ENCODE data around the gene SYNJ2. TPM values are rescaled to one million over a fixed set of nuclear protein-coding genes. Genes with fewer than 3 reads are reported as not detected.
"Not testable (repeated sequence)": the region's sequence is repeated elsewhere in the genome, so short reads cannot be mapped to it uniquely, and the experiment has no call there.

Gene SYNJ2
- total RNA-seq, 1 donor from 2014 or later: 6.5 TPM

DNA sequence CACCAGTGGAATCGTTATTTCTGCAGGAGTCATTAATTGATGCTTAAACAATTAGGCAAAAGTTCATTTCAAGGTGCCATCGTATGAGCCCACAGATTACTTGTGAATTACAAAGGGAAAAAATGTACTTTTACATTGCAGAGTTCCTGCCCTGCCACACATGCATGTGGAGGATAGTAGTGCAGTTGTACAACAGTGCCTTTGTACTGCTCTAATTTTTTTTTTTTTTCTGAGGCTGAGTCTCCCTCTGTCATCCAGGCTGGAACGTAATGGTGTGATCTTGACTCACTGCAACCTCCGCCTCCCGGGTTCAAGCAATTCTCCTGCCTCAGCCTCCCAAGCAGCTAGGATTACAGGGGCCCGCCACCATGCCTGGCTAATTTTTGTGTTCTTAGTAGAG lies 26.0 kb upstream of the SYNJ2 start:
- no peak for FAIRE-seq
- DNase-seq (ENCODE audit: low spot score in 2 of 2): no peak

DNA sequence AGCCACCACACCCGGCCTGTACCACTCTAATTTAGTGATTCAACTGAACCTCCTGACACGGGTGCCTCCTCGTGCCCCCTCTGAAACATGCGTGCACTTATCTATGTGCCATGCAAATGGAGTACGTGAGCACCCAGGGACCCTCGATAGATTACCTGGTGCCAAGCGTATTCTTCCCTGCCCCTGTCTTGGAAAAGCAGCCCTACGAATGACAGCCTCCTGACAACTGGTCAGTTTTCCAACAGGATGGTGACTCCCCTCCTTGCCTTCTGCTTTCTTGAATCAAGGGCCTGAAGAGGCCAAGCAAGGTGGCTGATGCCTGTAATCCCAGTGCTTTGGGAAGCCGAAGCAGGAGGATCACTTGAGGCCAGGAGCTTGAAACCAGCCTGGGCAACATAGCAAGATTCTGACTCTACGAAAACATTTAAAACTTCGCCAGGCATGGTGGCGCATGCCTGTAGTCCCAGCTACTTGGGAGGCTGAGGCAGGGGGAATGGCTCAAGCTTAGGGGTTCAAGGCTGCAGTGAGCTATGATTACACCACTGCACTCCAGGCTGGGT lies 25.4 kb upstream of the SYNJ2 start:
- DNase-seq (ENCODE audit: low spot score in 2 of 2) (no peak), FAIRE-seq (no peak)

DNA sequence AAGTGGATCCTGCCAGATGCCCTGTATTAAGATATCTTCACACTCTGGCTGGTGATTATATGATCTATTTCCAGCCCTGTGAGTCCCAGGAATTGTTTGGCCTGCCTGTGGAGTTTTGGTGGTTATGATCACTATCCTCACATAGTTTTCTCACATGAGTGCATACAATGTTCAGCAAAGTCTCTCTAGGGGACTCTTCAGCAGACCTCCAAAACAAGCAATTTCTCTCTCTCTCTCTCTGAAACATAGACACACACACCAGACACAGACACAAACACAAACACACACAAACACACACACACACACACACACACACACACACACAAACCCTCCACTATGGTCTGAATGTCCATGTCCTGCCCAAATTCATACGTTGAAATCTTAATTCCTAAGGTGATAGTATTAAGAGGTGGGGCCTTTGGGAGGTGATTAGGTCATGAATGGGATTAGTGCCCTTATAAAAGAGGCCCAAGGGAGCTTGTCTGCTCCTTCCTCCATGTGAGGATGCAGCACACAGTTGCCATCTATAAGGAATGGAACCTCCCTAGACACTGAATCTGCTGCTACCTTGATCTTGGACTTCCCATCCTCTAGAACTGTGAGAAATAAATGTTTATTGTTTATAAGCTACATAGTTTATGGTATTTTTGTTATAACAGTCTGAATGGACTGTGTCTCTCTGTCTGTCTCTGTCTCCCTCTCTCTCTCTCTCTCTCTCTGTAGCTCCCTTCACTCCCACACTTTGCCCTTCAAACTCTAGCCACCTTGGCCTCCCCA lies 22.0 kb upstream of the SYNJ2 start:
- FAIRE-seq: no peak
- no peak for DNase-seq (ENCODE audit: low spot score in 2 of 2)

DNA sequence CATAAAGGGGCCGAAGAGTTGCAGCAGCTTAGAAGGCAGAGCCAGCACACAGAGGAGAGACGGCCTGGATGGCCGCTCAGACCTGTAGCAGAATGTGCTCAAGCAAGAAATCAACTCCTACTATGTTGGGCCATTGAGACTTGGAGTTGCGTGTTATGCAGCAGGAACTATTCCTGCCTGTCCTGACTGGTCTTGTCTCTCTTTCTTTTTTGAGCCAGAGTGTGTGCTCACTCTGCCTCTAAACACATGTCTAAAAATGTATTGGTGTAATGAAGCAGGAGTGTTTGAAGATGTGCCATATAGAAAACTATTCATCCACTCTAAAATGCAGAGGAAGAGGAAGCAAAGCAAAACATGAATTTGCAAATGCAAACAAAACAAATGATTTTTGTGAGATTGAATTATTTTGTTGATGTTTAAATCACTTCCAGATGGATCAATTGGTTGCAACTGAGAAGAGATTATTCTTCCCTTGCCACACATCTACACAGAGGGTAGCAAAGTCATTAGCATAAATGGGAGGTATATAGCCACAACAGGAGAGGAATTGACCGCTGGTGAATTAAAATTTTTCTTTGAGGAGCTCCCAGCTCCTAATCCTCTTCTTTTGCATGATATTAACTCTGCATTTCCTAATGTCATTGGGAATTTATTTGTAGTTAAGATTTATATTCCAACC lies 20.4 kb upstream of the SYNJ2 start:
- no peak for DNase-seq (ENCODE audit: low spot score in 2 of 2)
- no peak for FAIRE-seq

DNA sequence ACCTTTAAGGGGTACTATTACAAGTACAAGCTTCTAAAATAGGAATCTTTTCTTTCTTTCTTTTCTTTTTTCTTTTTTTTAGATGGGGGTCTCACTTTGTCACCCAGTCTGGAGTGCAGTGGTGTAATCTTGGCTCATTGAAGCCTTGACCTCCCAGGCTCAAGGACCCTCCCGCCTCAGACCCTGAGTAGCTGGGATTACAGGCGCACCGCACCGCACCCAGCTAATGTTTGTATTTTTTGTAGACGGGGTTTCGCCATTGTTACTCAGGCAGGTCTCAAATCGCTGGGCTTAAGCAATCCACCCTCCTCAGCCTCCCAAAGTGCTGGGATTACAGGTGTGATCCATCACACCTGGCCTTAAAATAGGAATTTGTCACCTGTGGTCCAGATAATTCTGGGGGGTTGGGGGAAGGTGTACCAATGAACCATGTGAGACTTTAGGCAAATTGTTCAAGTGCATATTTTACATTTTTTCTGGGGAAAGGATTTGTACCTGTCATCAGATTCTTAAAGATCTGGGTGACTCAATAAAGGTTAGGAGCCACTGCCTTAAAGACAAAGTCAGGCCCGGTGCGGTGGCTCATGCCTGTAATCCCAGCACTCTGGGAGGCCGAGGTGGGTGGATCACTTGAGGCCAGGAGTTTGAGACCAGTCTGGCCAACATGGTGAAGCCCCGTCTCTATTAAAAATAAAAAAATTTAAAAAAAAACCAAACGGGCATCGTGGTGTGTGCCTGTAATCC lies 19.7 kb upstream of the SYNJ2 start:
- no peak for FAIRE-seq

DNA sequence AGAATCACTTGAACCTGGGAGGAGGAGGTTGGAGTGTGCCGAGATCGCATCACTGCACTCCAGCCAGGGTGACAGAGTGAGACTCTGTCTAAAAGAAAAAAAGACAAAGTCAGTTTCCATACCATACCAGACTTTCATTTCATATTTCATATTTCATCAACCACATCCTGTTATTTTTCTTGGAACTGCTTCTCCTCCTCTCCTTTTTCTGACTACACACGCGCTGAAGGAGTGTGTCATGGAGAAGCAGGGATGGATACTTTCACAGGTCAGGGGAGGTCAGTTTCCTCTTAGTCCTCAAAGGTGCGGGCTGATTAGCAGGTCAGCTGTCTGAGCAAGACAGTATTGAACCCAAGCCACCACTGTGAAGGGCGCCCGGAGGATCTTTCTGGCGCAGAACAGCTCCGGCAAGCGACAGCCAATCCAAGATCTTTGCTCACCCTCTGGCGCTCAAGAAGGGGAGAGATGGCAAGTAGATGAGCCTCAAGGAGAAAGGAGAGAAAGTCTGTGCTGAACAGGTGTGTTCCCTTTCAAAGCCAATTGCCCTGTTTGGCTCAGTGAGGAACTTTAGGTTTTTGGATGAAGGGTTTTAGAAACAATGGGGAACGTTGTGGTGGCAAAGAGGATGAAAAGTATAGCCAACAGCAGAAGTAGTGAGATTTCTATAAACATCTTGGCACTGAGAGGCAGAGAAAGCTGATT lies 18.9 kb upstream of the SYNJ2 start:
- FAIRE-seq (no peak), DNase-seq (ENCODE audit: low spot score in 2 of 2) (no peak)

More for the DNA sequence above, 19.7 kb upstream of the SYNJ2 start:
- no peak for DNase-seq (ENCODE audit: low spot score in 2 of 2)

DNA sequence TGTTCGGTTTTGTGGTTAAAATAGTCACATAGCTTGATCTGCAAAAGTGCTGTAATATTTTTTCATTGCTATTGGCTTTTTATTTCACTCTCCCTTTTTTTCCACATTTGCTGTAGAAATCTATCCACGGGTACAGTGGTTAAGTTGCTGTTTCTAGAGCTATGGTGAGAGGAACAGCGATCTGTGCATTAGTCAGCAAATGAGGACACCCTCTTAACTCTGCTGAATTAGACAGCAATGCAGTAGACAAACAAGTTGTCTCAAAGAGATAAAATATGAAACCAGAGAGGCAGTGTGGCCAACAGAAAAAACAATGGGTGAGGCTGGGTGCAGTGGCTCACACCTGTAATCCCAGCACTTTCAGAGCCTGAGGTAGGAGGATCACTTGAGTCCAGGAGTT lies 17.6 kb upstream of the SYNJ2 start:
- no peak for DNase-seq (ENCODE audit: low spot score in 2 of 2)
- FAIRE-seq: no peak

DNA sequence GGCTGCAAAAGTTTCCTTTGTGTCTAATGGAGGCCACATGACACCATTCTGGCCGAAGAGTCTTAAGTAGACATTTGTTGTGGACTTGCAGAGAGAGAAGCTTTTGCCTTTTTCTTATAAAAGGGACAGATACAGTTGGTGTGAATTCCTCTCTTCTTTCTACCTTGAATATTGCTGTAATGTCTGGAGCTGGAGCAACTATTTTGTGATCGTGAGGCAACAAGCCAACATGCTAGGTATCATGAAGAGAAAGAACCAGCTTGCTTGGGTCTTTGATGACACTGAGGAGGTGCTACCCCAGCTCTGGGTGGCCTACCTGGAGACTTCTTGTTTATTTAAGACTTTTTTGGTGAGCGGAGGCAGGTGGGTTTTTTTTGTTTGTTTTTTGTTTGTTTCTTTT lies 16.3 kb upstream of the SYNJ2 start:
- DNase-seq (ENCODE audit: low spot score in 2 of 2) (no peak), FAIRE-seq (no peak)

DNA sequence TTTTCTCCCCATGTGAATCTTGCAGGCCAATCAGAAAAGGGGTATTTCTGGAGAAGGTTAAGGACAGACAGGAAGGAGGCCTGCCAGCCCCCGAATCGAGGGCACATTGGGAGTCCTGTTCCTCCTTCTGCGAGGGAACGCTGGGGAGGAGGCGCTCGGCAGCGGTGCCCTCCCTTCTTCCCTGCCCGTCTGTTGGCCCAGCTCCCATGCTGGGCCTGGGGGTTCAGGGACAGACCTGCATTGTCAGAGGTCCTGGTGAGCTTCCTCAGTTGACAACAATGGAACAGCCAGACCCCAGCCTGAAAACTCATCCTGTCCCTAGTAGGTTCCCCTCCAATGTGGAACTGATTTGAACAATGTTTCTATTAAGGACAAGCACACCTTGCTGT lies 15.1 kb upstream of the SYNJ2 start:
- FAIRE-seq (no peak), DNase-seq (ENCODE audit: low spot score in 2 of 2) (no peak)

DNA sequence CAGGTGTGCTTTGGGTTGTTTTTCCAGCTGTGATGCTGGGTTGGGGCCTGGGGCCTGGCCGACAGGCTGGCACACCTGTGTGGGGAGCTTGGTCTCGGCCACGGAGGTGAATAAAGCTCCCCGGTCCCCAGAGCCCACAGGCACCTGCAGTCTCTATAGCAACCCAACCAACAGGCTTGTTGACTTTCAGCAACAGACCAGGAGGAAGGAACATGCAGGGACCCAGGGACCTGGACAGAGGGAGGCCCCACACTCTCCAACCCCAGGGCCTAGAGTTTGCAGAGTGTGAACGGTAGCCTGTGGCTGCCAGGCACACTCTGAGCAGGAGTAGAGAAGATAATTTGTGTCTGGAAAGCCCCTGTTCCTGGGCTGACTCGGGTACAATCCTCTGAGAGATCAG lies 14.6 kb upstream of the SYNJ2 start:
- DNase-seq (ENCODE audit: low spot score in 2 of 2) (no peak), FAIRE-seq (no peak)

DNA sequence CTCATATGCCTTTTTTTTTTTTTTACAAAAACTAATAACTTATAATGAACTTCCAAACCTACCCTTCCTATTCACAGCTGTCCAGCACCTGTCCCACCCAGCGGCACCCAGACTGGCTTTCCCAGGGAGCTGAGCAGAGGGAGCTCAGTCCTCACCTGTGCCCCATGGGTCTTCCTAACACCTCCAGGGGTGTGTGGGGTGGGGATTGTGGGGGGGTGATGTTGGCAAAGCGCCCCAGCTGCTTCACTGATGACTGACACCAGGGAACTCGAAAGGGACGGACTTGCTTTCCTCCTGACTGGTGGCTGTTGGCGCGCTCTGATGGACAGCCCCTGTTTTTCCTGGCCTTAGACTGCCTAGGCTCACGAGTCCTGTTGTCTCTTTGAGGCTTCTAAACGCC lies 14.2 kb upstream of the SYNJ2 start:
- DNase-seq (ENCODE audit: low spot score in 2 of 2) (no peak), FAIRE-seq (no peak)

DNA sequence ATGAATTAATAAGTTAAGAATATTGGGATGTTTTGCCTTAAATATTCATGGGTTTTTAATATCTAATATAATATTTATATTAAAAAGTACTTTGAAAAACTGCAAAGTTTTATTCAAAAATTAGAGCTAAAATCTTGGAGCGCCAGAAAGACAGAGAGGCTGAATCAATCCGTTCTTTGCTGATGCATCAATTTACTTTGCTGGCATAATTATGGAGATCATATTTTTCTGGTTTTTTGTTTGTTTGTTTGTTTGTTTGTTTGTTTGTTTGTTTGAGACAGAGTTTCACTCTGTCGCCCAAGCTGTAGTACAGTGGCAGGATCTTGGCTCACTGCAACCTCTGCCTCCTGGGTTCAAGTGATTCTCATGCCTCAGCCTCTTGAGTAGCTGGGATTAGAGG lies 9.5 kb upstream of the SYNJ2 start:
- FAIRE-seq; DNase-seq (ENCODE audit: low spot score in 2 of 2): not testable (repeated sequence)

DNA sequence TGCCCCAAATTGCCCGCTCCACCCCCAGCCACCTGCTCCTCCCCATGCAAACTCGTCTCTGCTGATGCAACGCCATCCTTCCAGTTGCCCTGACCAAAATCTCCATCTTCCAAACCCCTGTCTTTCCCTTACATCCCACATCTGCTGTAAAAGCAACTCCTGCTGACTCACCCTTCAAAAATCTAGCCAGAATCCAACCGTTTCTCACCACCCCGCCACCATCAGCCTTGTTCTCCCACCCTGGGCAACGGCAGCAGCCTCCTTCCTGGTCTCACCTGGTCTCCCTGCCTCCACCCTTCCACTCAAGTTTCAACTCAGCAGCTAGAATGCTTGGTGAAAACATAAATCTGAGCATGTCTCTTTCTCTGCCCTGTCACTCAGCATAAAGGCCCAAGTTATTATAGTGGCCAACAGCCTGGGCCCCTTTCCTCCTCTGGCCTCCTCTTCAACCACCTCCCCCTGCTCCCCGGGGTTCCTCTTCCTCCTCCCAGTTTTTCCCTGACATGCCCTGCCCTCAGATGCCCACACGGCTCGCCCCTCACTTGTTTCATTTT lies 7.2 kb upstream of the SYNJ2 start:
- DNase-seq (ENCODE audit: low spot score in 2 of 2) (no peak), FAIRE-seq (no peak)

DNA sequence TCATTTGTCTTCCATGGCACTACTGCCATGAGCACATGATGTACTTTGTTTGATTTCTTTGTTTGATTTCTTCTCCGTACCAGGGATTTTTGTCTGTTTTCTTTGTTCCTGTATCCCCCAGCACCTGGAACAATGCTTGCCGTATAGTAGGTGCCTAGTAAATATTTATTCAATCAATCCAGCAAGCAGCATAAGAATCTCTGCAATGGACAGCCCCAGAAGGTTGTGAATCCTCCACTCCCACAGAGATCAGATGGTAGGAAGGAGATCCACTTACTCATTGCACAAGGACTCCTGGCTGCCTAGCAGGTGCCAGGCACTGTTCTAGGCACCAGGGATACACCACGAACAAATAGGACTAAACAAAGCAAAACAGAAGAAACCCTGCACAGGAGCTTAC lies 6.7 kb upstream of the SYNJ2 start:
- DNase-seq (ENCODE audit: low spot score in 2 of 2) (no peak), FAIRE-seq (no peak)

DNA sequence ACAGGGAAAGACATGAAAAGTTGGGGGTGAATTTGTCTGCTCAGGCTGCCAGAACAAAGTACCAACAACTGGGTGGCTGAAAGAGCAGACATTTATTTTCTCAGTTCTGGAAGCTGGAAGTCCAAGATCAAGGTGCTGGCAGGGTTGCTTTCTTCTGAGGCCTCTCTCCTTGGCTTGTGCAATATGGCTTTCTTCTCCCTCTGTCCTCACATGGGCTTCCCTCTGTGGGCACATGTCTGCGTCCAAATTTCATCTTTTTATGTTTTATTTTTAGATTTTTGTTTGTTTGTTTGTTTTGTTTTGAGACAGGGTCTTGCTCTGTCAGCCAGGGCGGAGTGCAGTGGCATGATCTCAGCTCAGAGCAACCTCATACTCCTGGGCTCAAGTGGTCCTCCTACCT lies 6.2 kb upstream of the SYNJ2 start:
- FAIRE-seq (no peak), DNase-seq (ENCODE audit: low spot score in 2 of 2) (no peak)

DNA sequence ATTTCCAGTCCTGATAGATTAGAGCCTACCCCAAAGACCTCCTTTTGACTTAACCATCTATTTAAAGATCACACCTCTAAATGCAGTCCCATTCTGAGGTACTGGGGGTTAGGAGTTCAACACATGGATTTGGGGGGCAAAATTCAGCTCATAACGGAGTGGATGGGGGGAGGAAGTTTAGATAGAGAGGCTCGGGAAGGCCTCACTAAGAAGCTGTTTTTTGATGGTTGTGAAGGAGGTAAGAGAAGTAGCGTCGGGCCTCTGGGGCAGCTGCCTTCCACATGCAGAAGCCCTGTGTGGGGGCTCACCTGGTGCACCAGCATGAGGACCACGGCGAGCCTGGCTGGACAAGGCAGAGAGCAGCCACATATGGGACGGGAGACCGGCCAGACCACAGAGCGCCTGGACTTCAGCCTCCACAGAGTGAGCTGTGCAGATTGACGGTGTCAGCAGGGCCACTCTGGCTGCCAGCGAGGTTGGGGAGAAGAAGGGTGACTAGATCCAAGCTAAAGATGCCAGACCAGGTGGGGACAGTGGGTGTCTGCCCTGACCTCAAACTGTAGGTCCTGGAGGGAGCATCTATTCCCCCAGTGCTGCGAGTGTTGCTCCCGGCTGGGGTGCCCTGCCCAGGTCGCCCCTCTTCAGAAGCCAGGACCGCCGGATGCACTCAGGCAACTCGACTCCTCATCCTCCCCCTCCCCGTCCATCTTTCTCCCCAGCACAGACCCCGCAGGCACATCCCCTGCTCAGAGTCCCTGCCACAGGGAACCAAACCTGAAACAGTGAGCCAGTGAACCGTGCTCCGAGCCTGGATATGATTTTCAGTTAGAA lies 5.1 kb upstream of the SYNJ2 start:
- DNase-seq (ENCODE audit: low spot score in 2 of 2) (no peak), FAIRE-seq (no peak)

DNA sequence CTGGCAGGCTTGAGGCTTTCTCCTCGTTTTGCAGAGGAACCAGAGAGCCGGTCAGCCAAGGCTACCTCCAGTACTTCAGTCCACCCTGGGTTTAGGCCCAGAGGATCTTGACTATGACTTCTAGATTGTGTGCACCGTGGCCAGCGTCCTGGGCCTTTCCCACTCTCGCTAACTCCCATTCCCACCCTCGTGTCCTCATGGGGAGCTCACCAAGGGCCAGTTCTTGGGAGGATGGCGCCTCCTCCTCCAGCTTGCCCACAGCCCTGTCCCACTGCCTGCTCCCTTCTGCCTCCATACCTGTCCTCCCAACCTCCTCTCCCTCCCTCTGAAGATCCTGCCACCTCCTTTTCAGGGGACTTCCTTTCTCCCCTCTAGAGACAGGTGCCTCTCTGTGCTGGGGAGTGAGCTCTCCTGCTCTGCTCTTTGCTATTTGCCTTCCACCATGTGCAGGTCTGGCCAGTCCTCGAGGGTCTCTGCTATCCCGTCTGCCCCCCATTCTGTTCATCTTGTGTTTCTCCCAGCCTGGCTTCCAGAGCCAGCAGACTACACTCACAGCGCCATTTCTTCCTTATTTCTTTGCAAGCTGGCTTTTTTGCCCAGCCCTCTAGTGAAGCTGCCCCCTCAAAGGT lies 4.4 kb upstream of the SYNJ2 start:
- FAIRE-seq: no peak
- no peak for DNase-seq (ENCODE audit: low spot score in 2 of 2)

DNA sequence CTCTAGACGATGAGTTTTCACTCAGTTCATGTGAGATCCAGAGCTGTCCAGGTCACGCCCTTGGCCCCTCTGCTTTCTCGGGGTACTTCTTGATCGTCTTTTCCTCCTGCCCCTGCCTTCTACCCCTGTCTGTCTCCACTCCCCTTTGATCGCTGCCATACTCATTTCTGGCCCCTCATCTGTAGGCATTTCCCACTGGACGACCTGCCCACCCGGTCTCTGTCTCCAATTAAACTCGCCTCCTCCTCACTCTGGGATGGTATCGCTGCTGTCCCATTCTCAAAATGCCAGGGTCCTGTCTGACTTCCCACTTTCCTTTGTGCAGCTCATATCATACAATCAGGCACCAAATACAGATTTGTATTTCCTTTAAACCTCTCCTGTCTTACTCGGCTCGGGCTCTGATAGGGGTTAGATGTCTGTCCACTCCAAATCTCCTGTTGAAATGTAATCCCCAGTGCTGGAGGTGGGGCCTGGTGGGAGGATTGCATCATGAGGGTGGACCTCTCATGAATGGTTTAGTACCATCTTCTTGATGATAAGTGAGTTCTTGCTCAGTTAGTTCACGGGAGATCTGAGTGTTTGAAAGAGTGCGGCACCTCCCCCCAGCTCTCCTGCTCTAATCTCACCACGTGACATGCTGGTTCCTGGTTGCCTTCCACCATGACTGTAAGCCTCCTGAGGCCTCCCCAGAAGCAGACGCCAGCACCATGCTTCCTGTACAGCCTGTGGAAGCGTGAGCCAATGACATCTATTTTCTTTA lies 3.5 kb upstream of the SYNJ2 start:
- FAIRE-seq: no peak
- DNase-seq (ENCODE audit: low spot score in 2 of 2): no peak

Measured in frontal cortex (tissue), 4 donors.